Loucy (cell line): Measurements from ENCODE around the gene CDPF1.

Experiments
- H2AFZ ChIP-seq: fragments of 200-600 bp; sonication (generic); 2 replicates; pipeline ENCODE4 v1.6.0; 2016; ENCODE audit warnings: antibody characterized with exemption, mild to moderate bottlenecking, low read length, moderate library complexity
- H3F3A ChIP-seq: fragments of 200-600 bp; 2 replicates; pipeline ENCODE4 v1.6.0; 2016; ENCODE audit warnings: antibody characterized with exemption, low read depth, mild to moderate bottlenecking
- H3K27me3 ChIP-seq: fragments of 200-600 bp; sonication (generic); 2 replicates; pipeline ENCODE4 v1.6.1; 2014; ENCODE audit warnings: low read length, mild to moderate bottlenecking; ENCODE audit not compliant: insufficient read depth, poor library complexity, severe bottlenecking
- H3K36me3 ChIP-seq: fragments of 200-600 bp; sonication (generic); 2 replicates; pipeline ENCODE4 v1.6.1; 2016; ENCODE audit warnings: low read length; ENCODE audit not compliant: insufficient read depth
- H3K4me1 ChIP-seq: fragments of 200-600 bp; sonication (generic); 2 replicates; pipeline ENCODE4 v1.5.1; 2014; ENCODE audit warnings: low read length, mild to moderate bottlenecking; ENCODE audit not compliant: insufficient read depth, poor library complexity, severe bottlenecking
- H3K4me2 ChIP-seq: fragments of 200-600 bp; sonication (generic); 2 replicates; pipeline ENCODE4 v1.6.0; 2014; ENCODE audit warnings: antibody characterized with exemption, low read length, low read depth, mild to moderate bottlenecking; ENCODE audit not compliant: poor library complexity, severe bottlenecking
- H3K4me3 ChIP-seq: fragments of 200-600 bp; sonication (generic); 2 replicates; pipeline ENCODE4 v1.5.1; 2014; ENCODE audit warnings: low read length, mild to moderate bottlenecking, mixed read lengths; ENCODE audit not compliant: poor library complexity, severe bottlenecking
- H3K79me2 ChIP-seq: fragments of 200-600 bp; sonication (generic); 2 replicates; pipeline ENCODE4 v1.6.1; 2014; ENCODE audit warnings: low read length; ENCODE audit not compliant: insufficient read depth
- H3K9ac ChIP-seq: fragments of 200-600 bp; sonication (generic); 2 replicates; pipeline ENCODE4 v1.6.0; 2014; ENCODE audit warnings: mild to moderate bottlenecking, low read depth, low read length, moderate library complexity; ENCODE audit not compliant: poor library complexity, severe bottlenecking
- H3K9me2 ChIP-seq: fragments of 200-600 bp; sonication (generic); replicated peaks from 2 replicates; pipeline ENCODE4 v1.6.1; 2016; ENCODE audit warnings: low read depth, low read length, mixed read lengths
- H3K9me3 ChIP-seq: fragments of 200-600 bp; sonication (generic); 2 replicates; pipeline ENCODE4 v1.6.1; 2014; ENCODE audit warnings: mild to moderate bottlenecking, antibody characterized with exemption, low read length, low read depth; ENCODE audit not compliant: insufficient read depth
- H4K20me1 ChIP-seq: fragments of 200-600 bp; sonication (generic); 2 replicates; pipeline ENCODE4 v1.6.0; 2014; ENCODE audit warnings: antibody characterized with exemption, low read length, mild to moderate bottlenecking; ENCODE audit not compliant: insufficient read depth, poor library complexity, severe bottlenecking
- CTCF ChIP-seq: fragments of 200-600 bp; sonication (generic); conservative IDR thresholded peaks from 2 replicates; pipeline ENCODE4 v1.5.1; 2014; ENCODE audit warnings: mild to moderate bottlenecking, antibody characterized with exemption, low read length
- EZH2phosphoT487 ChIP-seq: fragments of 200-600 bp; IDR thresholded peaks from 2 replicates; pipeline ENCODE4 v1.6.1; 2018; ENCODE audit warnings: antibody characterized with exemption, mild to moderate bottlenecking, moderate library complexity, borderline replicate concordance

Gene CDPF1

GRCh38 chr22:46212195-46212594 lies 37.9 kb downstream of the CDPF1 start:
- H3K36me3 ChIP-seq = peaks cover 77% of the 10 kb centered on the region
- H2AFZ ChIP-seq = no peak overlapping the region
- no peaks in the 10 kb centered on the region for H3F3A ChIP-seq
- H3K27me3 ChIP-seq = no peaks in the 10 kb centered on the region
- no peaks in the 10 kb centered on the region for H3K4me1 ChIP-seq
- H3K4me2 ChIP-seq = no peak overlapping the region
- TF ChIP-seq CTCF (no peak), EZH2phosphoT487 (no peak)
- H4K20me1 ChIP-seq = no peaks in the 10 kb centered on the region
- H3K79me2 ChIP-seq = no peaks in the 10 kb centered on the region
- no peaks in the 10 kb centered on the region; the same call in 1 of the 2 replicates for H3K9me3 ChIP-seq
- H3K9ac ChIP-seq = no peak overlapping the region
- no peaks in the 10 kb centered on the region for H3K9me2 ChIP-seq
- H3K4me3 ChIP-seq = no peak overlapping the region

GRCh38 chr22:46209262-46209661 lies 40.8 kb downstream of the CDPF1 start:
- Histone ChIP-seq H3F3A (0 out of 2 replicates have a peak, but pooled peaks cover under 1% of the 10 kb centered on the region), H3K36me3 (peaks cover 69% of the 10 kb centered on the region), H3K9me2 (no peaks in the 10 kb centered on the region), H4K20me1 (no peaks in the 10 kb centered on the region), H3K4me2 (no peak overlapping the region), H3K4me3 (no peak overlapping the region), H3K9ac (no peak overlapping the region), H3K27me3 (no peaks in the 10 kb centered on the region), H2AFZ (no peak overlapping the region), H3K4me1 (no peaks in the 10 kb centered on the region), H3K9me3 (no peaks in the 10 kb centered on the region; the same call in 1 of the 2 replicates), H3K79me2 (no peaks in the 10 kb centered on the region)
- TF ChIP-seq EZH2phosphoT487 (no peak), CTCF (no peak)

- no peaks in the 10 kb centered on the region for H3K9me2 ChIP-seq
- H3K4me1 ChIP-seq = no peaks in the 10 kb centered on the region
- H3K36me3 ChIP-seq = peaks cover 67% of the 10 kb centered on the region; the same call in 1 of the 2 replicates
- H3K4me2 ChIP-seq = no peak overlapping the region
- TF ChIP-seq EZH2phosphoT487 (no peak), CTCF (no peak)
- no peaks in the 10 kb centered on the region for H3K9me3 ChIP-seq
- H2AFZ ChIP-seq = no peak overlapping the region
- no peak overlapping the region for H3K4me3 ChIP-seq
- H3K79me2 ChIP-seq = no peaks in the 10 kb centered on the region
- H3K27me3 ChIP-seq = no peaks in the 10 kb centered on the region
- H4K20me1 ChIP-seq = no peaks in the 10 kb centered on the region
- no peak overlapping the region for H3K9ac ChIP-seq
- 0 out of 2 replicates have a peak, but pooled peaks cover 3% of the 10 kb centered on the region for H3F3A ChIP-seq
These were observed 46.5 kb downstream of the CDPF1 start for GRCh38 chr22:46203601-46203980.
